Measurements from ENCODE around the gene CRYBB1. TPM values are rescaled to one million over a fixed set of nuclear protein-coding genes. Genes with fewer than 3 reads are reported as not detected.

The CRYBB1 gene
- polyA plus RNA-seq, 1 experiment: not detected

DNA sequence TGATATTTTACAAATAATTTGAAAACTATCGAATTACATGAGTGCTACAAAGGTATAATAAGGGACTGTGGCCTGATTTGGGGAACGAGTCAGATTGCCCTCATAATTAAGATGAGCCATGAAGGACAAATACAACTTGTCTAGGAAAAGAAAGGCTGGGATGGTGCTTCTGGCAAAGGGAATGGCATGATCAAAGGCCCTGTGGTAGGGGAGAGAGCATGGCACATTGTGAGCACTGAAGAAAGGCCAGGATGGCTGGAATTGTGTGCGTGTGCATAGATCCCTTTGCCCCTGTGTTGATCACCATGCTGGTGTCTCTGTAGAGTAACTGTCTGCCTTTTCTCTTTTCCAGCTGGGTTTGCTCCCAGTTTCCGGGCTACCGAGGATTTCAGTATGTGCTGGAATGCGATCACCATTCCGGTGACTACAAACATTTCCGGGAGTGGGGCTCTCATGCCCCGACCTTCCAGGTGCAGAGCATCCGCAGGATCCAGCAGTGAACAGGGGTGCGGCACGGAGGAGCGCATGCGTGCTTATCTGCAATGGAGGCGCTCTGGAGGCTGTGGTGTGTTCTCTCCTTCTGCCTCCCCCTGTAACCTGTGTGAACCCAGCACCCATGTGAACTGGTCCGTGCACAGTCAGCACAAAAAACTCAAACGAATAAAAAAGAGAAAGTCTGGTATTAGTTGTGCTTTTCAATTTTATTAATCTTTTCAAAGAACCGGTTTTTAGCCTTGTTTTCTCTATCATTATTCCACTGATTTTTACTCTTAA, 12.3 kb upstream of the CRYBB1 start:
- Histone ChIP-seq H3K27me3 (ENCODE audit: control insufficient read depth, insufficient read depth, low read length) (peaks cover 29% of the 10 kb centered on the region), H3K4me3 (ENCODE audit: low read depth, low read length) (no peak overlapping the region), H3K27ac (ENCODE audit: low read depth, low read length) (no peak overlapping the region), H3K9me3 (ENCODE audit: control insufficient read depth, insufficient read depth, low read length) (peaks cover 12% of the 10 kb centered on the region)
- ChIA-PET CTCF (no interaction called here), POLR2A (no interaction called here)
- no peak for DNase-seq (ENCODE audit: low read depth, low spot score)
- TF ChIP-seq, protein P1, sequence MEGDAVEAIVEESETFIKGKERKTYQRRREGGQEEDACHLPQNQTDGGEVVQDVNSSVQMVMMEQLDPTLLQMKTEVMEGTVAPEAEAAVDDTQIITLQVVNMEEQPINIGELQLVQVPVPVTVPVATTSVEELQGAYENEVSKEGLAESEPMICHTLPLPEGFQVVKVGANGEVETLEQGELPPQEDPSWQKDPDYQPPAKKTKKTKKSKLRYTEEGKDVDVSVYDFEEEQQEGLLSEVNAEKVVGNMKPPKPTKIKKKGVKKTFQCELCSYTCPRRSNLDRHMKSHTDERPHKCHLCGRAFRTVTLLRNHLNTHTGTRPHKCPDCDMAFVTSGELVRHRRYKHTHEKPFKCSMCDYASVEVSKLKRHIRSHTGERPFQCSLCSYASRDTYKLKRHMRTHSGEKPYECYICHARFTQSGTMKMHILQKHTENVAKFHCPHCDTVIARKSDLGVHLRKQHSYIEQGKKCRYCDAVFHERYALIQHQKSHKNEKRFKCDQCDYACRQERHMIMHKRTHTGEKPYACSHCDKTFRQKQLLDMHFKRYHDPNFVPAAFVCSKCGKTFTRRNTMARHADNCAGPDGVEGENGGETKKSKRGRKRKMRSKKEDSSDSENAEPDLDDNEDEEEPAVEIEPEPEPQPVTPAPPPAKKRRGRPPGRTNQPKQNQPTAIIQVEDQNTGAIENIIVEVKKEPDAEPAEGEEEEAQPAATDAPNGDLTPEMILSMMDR (IDR thresholded peaks at IDR 0.05; ENCODE audit: low read depth, low read length): no peak

- H3K27me3 ChIP-seq (ENCODE audit: control insufficient read depth, insufficient read depth, low read length): peaks cover 50% of the 10 kb centered on the region
- DNase-seq (ENCODE audit: low read depth, low spot score): no peak
- H3K4me3 ChIP-seq (ENCODE audit: low read depth, low read length): no peak overlapping the region
- CTCF ChIA-PET: interaction anchor here (0.6 to 1.4 kb wide), 2 partner anchors 41 to 155 kb away, joined by 3 to 5 read pairs; no protein-coding TSS in a partner anchor
- TF ChIP-seq, protein P1 (IDR thresholded peaks at IDR 0.05; ENCODE audit: low read depth, low read length): no peak
- H3K27ac ChIP-seq (ENCODE audit: low read depth, low read length): no peak overlapping the region
- H3K9me3 ChIP-seq (ENCODE audit: control insufficient read depth, insufficient read depth, low read length): peaks cover 9% of the 10 kb centered on the region
- POLR2A ChIA-PET: no interaction called here
These were observed 7.0 kb upstream of the CRYBB1 start for GRCh38 chr22:26624803-26625202.

DNA sequence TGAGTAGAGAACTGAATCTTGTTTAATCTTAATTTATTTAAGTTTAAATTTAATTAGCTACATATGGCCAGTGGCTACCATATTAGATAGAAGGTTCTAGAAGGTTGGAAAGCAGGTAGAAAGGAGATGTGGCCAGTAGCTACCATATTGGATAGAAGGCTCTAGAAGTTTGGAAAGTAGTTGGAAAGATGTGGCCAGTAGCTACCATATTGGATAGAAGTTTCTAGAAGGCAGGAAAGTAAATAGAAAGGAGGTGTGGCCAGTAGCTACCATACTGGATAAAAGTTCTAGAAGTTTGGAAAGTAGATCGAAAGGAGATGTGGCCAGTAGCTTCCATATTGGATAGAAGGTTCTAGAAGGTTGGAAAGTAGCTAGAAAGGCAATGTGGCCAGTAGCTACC, 6.2 kb upstream of the CRYBB1 start:
- no peak for DNase-seq (ENCODE audit: low read depth, low spot score)
- H3K27ac ChIP-seq (ENCODE audit: low read depth, low read length): no peak overlapping the region
- ChIA-PET CTCF (no interaction called here), POLR2A (no interaction called here)
- peaks cover 48% of the 10 kb centered on the region for H3K27me3 ChIP-seq (ENCODE audit: control insufficient read depth, insufficient read depth, low read length)
- H3K4me3 ChIP-seq (ENCODE audit: low read depth, low read length): no peak overlapping the region
- TF ChIP-seq, protein P1 (IDR thresholded peaks at IDR 0.05; ENCODE audit: low read depth, low read length): no peak
- peaks cover 9% of the 10 kb centered on the region for H3K9me3 ChIP-seq (ENCODE audit: control insufficient read depth, insufficient read depth, low read length)

- ChIA-PET CTCF (no interaction called here), POLR2A (no interaction called here)
- H3K27ac ChIP-seq (ENCODE audit: low read depth, low read length): no peak within 1 kb of the TSS
- peaks cover 35% of the 10 kb centered on the region for H3K27me3 ChIP-seq (ENCODE audit: control insufficient read depth, insufficient read depth, low read length)
- H3K9me3 ChIP-seq (ENCODE audit: control insufficient read depth, insufficient read depth, low read length): peaks cover 4% of the 10 kb centered on the region; the same call in 1 of the 2 replicates
- no peak within 1 kb of the TSS for H3K4me3 ChIP-seq (ENCODE audit: low read depth, low read length)
- no peak for DNase-seq (ENCODE audit: low read depth, low spot score)
- TF ChIP-seq, protein P1 (IDR thresholded peaks at IDR 0.05; ENCODE audit: low read depth, low read length): no peak
These were observed 3.8 kb upstream of the CRYBB1 start, which contains the start of gene CRYBA4 for GRCh38 chr22:26621663-26622062. Gene CRYBA4 (plus strand): TSS chr22:26621963. CDS start chr22:26622597, 634 bp downstream.

GRCh38 chr22:26620197-26620596, 2.4 kb upstream of the CRYBB1 start:
- ChIA-PET CTCF (no interaction called here), POLR2A (no interaction called here)
- Histone ChIP-seq H3K27me3 (ENCODE audit: control insufficient read depth, insufficient read depth, low read length) (peaks cover 32% of the 10 kb centered on the region), H3K4me3 (ENCODE audit: low read depth, low read length) (no peak overlapping the region), H3K9me3 (ENCODE audit: control insufficient read depth, insufficient read depth, low read length) (peaks cover under 1% of the 10 kb centered on the region; the same call in 1 of the 2 replicates), H3K27ac (ENCODE audit: low read depth, low read length) (no peak overlapping the region)
- TF ChIP-seq, protein P1 (IDR thresholded peaks at IDR 0.05; ENCODE audit: low read depth, low read length): no peak
- DNase-seq (ENCODE audit: low read depth, low spot score): no peak

All from AG04450 (cell line).